HCT116 (cell line): Measurements from ENCODE around the gene SGSH. TPM values are rescaled to one million over a fixed set of nuclear protein-coding genes. Genes with fewer than 3 reads are reported as not detected.

Source experiments
- ATAC-seq: fragments of 200-7000 bp; cut with Tn5 transposase; 2 replicates; pipeline ENCODE4 v1.9.1; 2020; ENCODE audit warnings: mild to moderate bottlenecking, moderate library complexity
- BruUV-seq: library from RNA; stranded (reverse); fragments of 400-500 nt; replicated peaks from 2 replicates; lab custom pipeline; 2021; lab: Mats Ljungman, UMichigan
- CTCF ChIA-PET: fragments of 300-600 bp; sonication (Branson Sonifier 250); formaldehyde crosslinking; loops from one replicate; lab custom pipeline; 2021; ENCODE audit warnings: antibody characterized with exemption; lab: Charles Lee
- POLR2A ChIA-PET: fragments of 300-600, 350-600 bp; sonication (Branson Sonifier 250); formaldehyde crosslinking; loops from one replicate; lab custom pipeline; 2021; ENCODE audit warnings: antibody characterized with exemption; lab: Charles Lee
- RAD21 ChIA-PET, 2 experiments: fragments of 300-600 bp; sonication (Branson Sonifier 250); formaldehyde crosslinking; loops; one replicate each; lab custom pipeline; 2023; ENCODE audit warnings: low total read pairs in 2 of 2; ENCODE audit not compliant: uncharacterized antibody in 2 of 2, unreplicated experiment in 2 of 2, low non-redundant PET in 1 of 2; lab: Charles Lee
- DNase-seq: peaks from one replicate; pipeline ENCODE4 v3.0.0-alpha.2; 2010; ENCODE audit warnings: low read depth, low spot score
- H2AFZ ChIP-seq: fragments of 200-600 bp; shearing (Covaris generic), sonication (generic); 2 replicates; pipeline ENCODE4 v1.6.1; 2017; ENCODE audit warnings: low read depth, mixed run types, mixed read lengths, antibody characterized with exemption, low read length; ENCODE audit not compliant: poor library complexity, severe bottlenecking
- H3K27ac ChIP-seq: 2 replicates; pipeline ENCODE4 v1.5.1; 2012; ENCODE audit warnings: low read depth, low read length
- H3K27me3 ChIP-seq: fragments of 200-600 bp; sonication (generic); 2 replicates; pipeline ENCODE4 v1.6.1; 2016; ENCODE audit warnings: mixed run types, low read length, mixed read lengths; ENCODE audit not compliant: insufficient read depth
- H3K36me3 ChIP-seq, 2 experiments: fragments of 200-500 bp in 1 of 2; fragments of 200-600 bp in 1 of 2; sonication (Bioruptor generic) in 1 of 2; sonication (generic) in 1 of 2; 2 replicates each; pipeline versions ENCODE4 v1.5.1 to v1.6.1; 2014 to 2016; ENCODE audit warnings: low read length in 2 of 2, inconsistent platforms in 1 of 2, mixed read lengths in 1 of 2, mixed run types in 1 of 2; ENCODE audit not compliant: insufficient read depth in 2 of 2, control insufficient read depth in 1 of 2
- H3K4me1 ChIP-seq, 2 experiments: fragments of 200-600 bp in 1 of 2; sonication (generic) in 1 of 2; 2 replicates each; pipeline versions ENCODE4 v1.5.1 to v1.6.1; 2012 to 2017; ENCODE audit warnings: low read length in 2 of 2, inconsistent platforms in 1 of 2, mild to moderate bottlenecking in 1 of 2, mixed read lengths in 1 of 2, mixed run types in 1 of 2, moderate library complexity in 1 of 2; ENCODE audit not compliant: insufficient read depth in 2 of 2, control insufficient read depth in 1 of 2
- H3K4me2 ChIP-seq: fragments of 200-600 bp; sonication (generic); 2 replicates; pipeline ENCODE4 v1.6.1; 2017; ENCODE audit warnings: mixed run types, low read length, mixed read lengths
- H3K4me3 ChIP-seq, 2 experiments: fragments of 200-600 bp in 1 of 2; sonication (generic) in 1 of 2; replicated peaks in 1 of 2; 2 replicates each; pipeline ENCODE4 v1.5.1; 2011 to 2016; ENCODE audit warnings: low read length in 2 of 2, control low read depth in 1 of 2, low read depth in 1 of 2, mild to moderate bottlenecking in 1 of 2, mixed read lengths in 1 of 2, mixed run types in 1 of 2
- H3K79me2 ChIP-seq: fragments of 200-600 bp; sonication (generic); 2 replicates; pipeline ENCODE4 v1.6.1; 2017; ENCODE audit warnings: mild to moderate bottlenecking, mixed run types, low read length, moderate library complexity, mixed read lengths; ENCODE audit not compliant: insufficient read depth
- H3K9ac ChIP-seq: fragments of 200-600 bp; sonication (generic); 2 replicates; pipeline ENCODE4 v1.6.1; 2016; ENCODE audit warnings: low read length, mixed read lengths
- H3K9me2 ChIP-seq: fragments of 200-600 bp; sonication (generic), shearing (Covaris generic); 2 replicates; pipeline ENCODE4 v1.6.1; 2017; ENCODE audit warnings: mixed run types, mild to moderate bottlenecking, moderate library complexity; ENCODE audit not compliant: insufficient read depth
- H3K9me3 ChIP-seq, 2 experiments: fragments of 200-500 bp in 1 of 2; fragments of 200-600 bp in 1 of 2; sonication (Bioruptor generic) in 1 of 2; sonication (generic) in 1 of 2; 2 replicates each; pipeline ENCODE4 v1.6.1; 2014 to 2017; ENCODE audit warnings: low read length in 2 of 2, mixed read lengths in 2 of 2, inconsistent platforms in 1 of 2, low read depth in 1 of 2, mild to moderate bottlenecking in 1 of 2, mixed run types in 1 of 2, moderate library complexity in 1 of 2; ENCODE audit not compliant: control insufficient read depth in 1 of 2, insufficient read depth in 1 of 2
- H4K20me1 ChIP-seq: fragments of 200-600 bp; sonication (generic), shearing (Covaris generic); 2 replicates; pipeline ENCODE4 v1.6.1; 2017; ENCODE audit warnings: mixed run types, mild to moderate bottlenecking, moderate library complexity; ENCODE audit not compliant: insufficient read depth
- ATF3 ChIP-seq: IDR thresholded peaks from 2 replicates; pipeline ENCODE4 v1.6.1; 2012
- CEBPB ChIP-seq: IDR thresholded peaks from 2 replicates; pipeline ENCODE4 v1.6.1; 2012; ENCODE audit warnings: low read depth
- CTCF ChIP-seq, 3 experiments: fragments of 200-600 bp in 1 of 3; sonication (generic) in 1 of 3; IDR thresholded peaks in 2 of 3; conservative IDR thresholded peaks in 1 of 3; 2 replicates each; pipeline ENCODE4 v1.5.1; 2012 to 2017; ENCODE audit warnings: low read depth in 2 of 3, low read length in 2 of 3, antibody characterized with exemption in 1 of 3, borderline replicate concordance in 1 of 3, control low read depth in 1 of 3, mild to moderate bottlenecking in 1 of 3, mixed read lengths in 1 of 3, mixed run types in 1 of 3, moderate library complexity in 1 of 3; ENCODE audit not compliant: insufficient read depth in 1 of 3
- EGR1 ChIP-seq: IDR thresholded peaks from 2 replicates; pipeline ENCODE4 v1.6.1; 2012; ENCODE audit warnings: low read depth
- ELF1 ChIP-seq: IDR thresholded peaks from 2 replicates; pipeline ENCODE4 v1.6.1; 2012; ENCODE audit warnings: low read depth, borderline replicate concordance
- EZH2phosphoT487 ChIP-seq: fragments of 200-600 bp; IDR thresholded peaks from 2 replicates; pipeline ENCODE4 v1.6.1; 2018; ENCODE audit warnings: antibody characterized with exemption, borderline replicate concordance
- POLR2A ChIP-seq: IDR thresholded peaks from 2 replicates; pipeline ENCODE4 v1.7.0; 2011; ENCODE audit warnings: borderline replicate concordance; ENCODE audit not compliant: insufficient read depth, insufficient read length; ENCODE audit errors: extremely low read depth
- POLR2AphosphoS5 ChIP-seq: IDR thresholded peaks from 2 replicates; pipeline ENCODE4 v1.6.1; 2011; ENCODE audit warnings: mild to moderate bottlenecking, low read depth, low read length, moderate library complexity
- RAD21 ChIP-seq: IDR thresholded peaks from 2 replicates; pipeline ENCODE4 v1.6.1; 2012; ENCODE audit warnings: low read depth, mild to moderate bottlenecking
- REST ChIP-seq: IDR thresholded peaks from 2 replicates; pipeline ENCODE4 v1.6.1; 2012; ENCODE audit warnings: low read depth
- SP1 ChIP-seq: IDR thresholded peaks from 2 replicates; pipeline ENCODE4 v1.6.1; 2012; ENCODE audit warnings: low read depth
- TCF7L2 ChIP-seq: IDR thresholded peaks from 2 replicates; pipeline ENCODE4 v1.7.0; 2011; ENCODE audit warnings: borderline replicate concordance, inconsistent platforms; ENCODE audit not compliant: insufficient read depth, insufficient read length; ENCODE audit errors: extremely low read depth
- ZFX ChIP-seq: fragments of 450-650 bp; IDR thresholded peaks from 2 replicates; pipeline ENCODE4 v1.6.1; 2017
- ZNF274 ChIP-seq: fragments of 200-500 bp; sonication (Bioruptor generic); IDR thresholded peaks from 2 replicates; pipeline ENCODE4 v1.6.1; 2014; ENCODE audit warnings: mild to moderate bottlenecking, low read depth, low read length, inconsistent platforms
- intact Hi-C: fragments of 100-400 bp; cut with micrococcal nuclease; formaldehyde crosslinking; loops from 2 replicates; pipeline ENCODE4 v1.10.0; 2022
- total RNA-seq: library from RNA; stranded (reverse); gene quantifications from one replicate; pipeline ENCODE4 v1.2.1, GENCODE V29; 2021; ENCODE audit not compliant: unreplicated experiment

The SGSH gene
- total RNA-seq, 1 experiment from 2014 or later = 34.4 TPM

GRCh38 chr17:80267391-80267790 is 47.3 kb upstream of the SGSH start:
- no peaks in the 10 kb centered on the region for H3K36me3 ChIP-seq
- no peaks in the 10 kb centered on the region for H3K27me3 ChIP-seq
- no peaks in the 10 kb centered on the region for H4K20me1 ChIP-seq
- no peaks in the 10 kb centered on the region for H3K9me2 ChIP-seq
- intact Hi-C loops = no loop called here
- no peak overlapping the region for H3K9ac ChIP-seq
- TF ChIP-seq ATF3 (no peak), ZFX (no peak), SP1 (no peak), TCF7L2 (no peak), EGR1 (no peak)
- no peaks in the 10 kb centered on the region for H3K9me3 ChIP-seq
- H3K27ac ChIP-seq = no peak overlapping the region
- RAD21 ChIA-PET = no interaction called here
- H3K4me3 ChIP-seq = no peak overlapping the region
- peaks cover under 1 to 2% of the 10 kb centered on the region in 2 experiments; a peak in 2 of 4 replicates for H3K4me1 ChIP-seq
- POLR2A ChIA-PET = no interaction called here
- no peaks in the 10 kb centered on the region for H3K79me2 ChIP-seq
- CTCF ChIA-PET = no interaction called here
- DNase-seq (no peak), ATAC-seq (no peak)
- BruUV-seq = no TSS peak
- H2AFZ ChIP-seq = no peak overlapping the region
- no peak overlapping the region for H3K4me2 ChIP-seq

- RAD21 ChIA-PET = no interaction called here
- no peak overlapping the region for H2AFZ ChIP-seq
- CTCF ChIA-PET = interaction anchor here (0.6 kb wide), 1 partner anchor 19 kb away, joined by 3 read pairs; no protein-coding TSS in a partner anchor
- ATAC-seq = no peak
- no peak for TF ChIP-seq RAD21
- no peak for TF ChIP-seq ZNF274
- no peak for TF ChIP-seq SP1
- no peak for TF ChIP-seq REST
- no peak for TF ChIP-seq EZH2phosphoT487
- TF ChIP-seq CTCF (IDR thresholded peaks at IDR 0.05 in 2 of 3, conservative IDR thresholded peaks at IDR 0.05 in 1 of 3; ENCODE audit: borderline replicate concordance in 1 of 3, insufficient read depth in 1 of 3, low read depth in 2 of 3, low read length in 2 of 3) = no peak
- no peak for TF ChIP-seq ELF1
- no peak for TF ChIP-seq CEBPB
- TF ChIP-seq POLR2A = no peak
- TF ChIP-seq POLR2AphosphoS5 = no peak
- TF ChIP-seq, all 23 proteins: peak for 0
- Histone ChIP-seq H3K9ac (no peak overlapping the region), H3K4me2 (no peak overlapping the region), H3K79me2 (no peaks in the 10 kb centered on the region), H3K4me3 (no peak overlapping the region), H3K9me2 (no peaks in the 10 kb centered on the region), H4K20me1 (no peaks in the 10 kb centered on the region), H3K9me3 (no peaks in the 10 kb centered on the region), H3K36me3 (no peaks in the 10 kb centered on the region), H3K27ac (no peak overlapping the region), H3K27me3 (no peaks in the 10 kb centered on the region), H3K4me1 (peaks cover 7 to 14% of the 10 kb centered on the region in 2 experiments)
- intact Hi-C loops = no loop called here
- POLR2A ChIA-PET = no interaction called here
- DNase-seq = no peak
- no TSS peak for BruUV-seq
Observed at GRCh38 chr17:80265205-80266068, 45.3 kb upstream of the SGSH start.
